Natural killer cell (primary cell): Measurements from ENCODE around the gene DCDC2. TPM values are rescaled to one million over a fixed set of nuclear protein-coding genes. Genes with fewer than 3 reads are reported as not detected.

Experiments used
- ATAC-seq, 3 donors: fragments of 150-1000 bp in 2 of 3; fragments of 200-7000 bp in 1 of 3; cut with Tn5 transposase; 1 replicate in 1 of 3; 2 replicates in 2 of 3; pipeline ENCODE4 v1.10.0; 2021; ENCODE audit warnings: mild to moderate bottlenecking in 2 of 3, moderate library complexity in 2 of 3
- DNase-seq, 2 donors: peaks; one replicate each; pipeline versions ENCODE4 v3.0.0 to v3.0.0-alpha.2; 2013 to 2021; ENCODE audit warnings: mixed read lengths in 1 of 2
- H3K27ac ChIP-seq: one replicate; pipeline ENCODE4 v1.5.1; 2013; ENCODE audit warnings: mild to moderate bottlenecking, low read length
- H3K27me3 ChIP-seq: one replicate; pipeline ENCODE4 v1.6.1; 2013; ENCODE audit warnings: low read length; ENCODE audit not compliant: control insufficient read depth, insufficient read depth
- H3K36me3 ChIP-seq: one replicate; pipeline ENCODE4 v1.6.1; 2013; ENCODE audit warnings: low read length; ENCODE audit not compliant: control insufficient read depth, insufficient read depth
- H3K4me1 ChIP-seq: one replicate; pipeline ENCODE4 v1.6.1; 2013; ENCODE audit warnings: low read length; ENCODE audit not compliant: control insufficient read depth, insufficient read depth
- H3K4me3 ChIP-seq: one replicate; pipeline ENCODE4 v1.5.1; 2013; ENCODE audit warnings: low read length
- H3K9me3 ChIP-seq: one replicate; pipeline ENCODE4 v1.6.1; 2013; ENCODE audit warnings: low read length; ENCODE audit not compliant: control insufficient read depth, insufficient read depth
- H3K27ac Mint-ChIP-seq, 2 donors: one replicate each; pipeline ENCODE4 v1.8.0; 2022; ENCODE audit warnings: mild to moderate bottlenecking in 2 of 2, mixed read lengths in 2 of 2, moderate library complexity in 1 of 2
- H3K27me3 Mint-ChIP-seq, 2 donors: one replicate each; pipeline ENCODE4 v1.8.0; 2022; ENCODE audit warnings: low read depth in 2 of 2, mixed read lengths in 2 of 2
- H3K36me3 Mint-ChIP-seq: one replicate; pipeline ENCODE4 v1.8.0; 2022; ENCODE audit warnings: mixed read lengths
- H3K4me1 Mint-ChIP-seq, 2 donors: one replicate each; pipeline ENCODE4 v1.8.0; 2022; ENCODE audit warnings: mixed read lengths in 2 of 2
- H3K4me3 Mint-ChIP-seq: one replicate; pipeline ENCODE4 v1.8.0; 2022; ENCODE audit warnings: mild to moderate bottlenecking, moderate library complexity, mixed read lengths
- H3K9me3 Mint-ChIP-seq, 2 donors: one replicate each; pipeline ENCODE4 v1.8.0; 2022; ENCODE audit warnings: mixed read lengths in 2 of 2
- WGBS: methylation state at CpG from one replicate; pipeline ENCODE4 v1.1.7; 2013; ENCODE audit warnings: missing lambda C conversion rate; ENCODE audit not compliant: insufficient coverage; 5-methylcytosine and 5-hydroxymethylcytosine counted together
- intact Hi-C: fragments of 100-400 bp; cut with micrococcal nuclease; formaldehyde crosslinking; loops from one replicate; pipeline ENCODE4 v1.14.2; 2022
- total RNA-seq, 4 donors: library from RNA; stranded (reverse); fragments of 120-200 nt in 1 of 4; gene quantifications; one replicate each; pipeline versions ENCODE4 v1.2.3 to v1.2.4, GENCODE V29; 2013 to 2022
- TF ChIP-seq, protein P1 (sequence below): fragments of 200-600 bp; IDR thresholded peaks from one replicate; pipeline ENCODE4 v1.8.0; 2022; ENCODE audit warnings: antibody characterized with exemption

Gene DCDC2
- total RNA-seq, 3 donors from 2014 or later (not counting 1 experiment from before 2014, with no cell fraction given): not detected

DNA sequence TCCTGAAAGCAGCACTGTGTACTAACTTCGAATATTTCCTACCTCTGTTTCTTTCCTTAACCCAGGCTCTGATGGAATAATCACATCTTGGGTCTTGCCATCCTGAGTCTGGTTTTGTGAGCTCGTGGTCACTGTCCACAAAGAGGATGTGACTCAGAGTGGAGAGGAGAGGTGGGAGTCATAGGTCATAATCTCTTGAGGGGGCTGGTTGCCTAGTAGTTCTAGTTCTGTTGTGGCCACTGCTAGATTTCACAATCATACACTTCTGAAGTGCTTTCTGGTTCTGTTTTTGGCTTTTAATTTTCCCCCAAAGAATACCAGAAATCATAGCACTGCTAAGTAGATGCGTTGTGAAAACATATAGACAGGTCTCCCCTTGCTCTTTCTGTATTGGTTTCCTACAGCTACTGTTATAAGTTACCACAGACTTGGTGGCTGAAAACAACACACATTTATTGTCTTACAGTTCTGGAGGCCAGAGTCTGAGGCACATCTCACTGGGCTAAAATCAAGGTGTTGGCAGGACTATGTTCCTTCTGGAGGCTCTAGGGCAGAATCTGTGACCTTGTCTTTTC lies 129.1 kb downstream of the DCDC2 start:
- H3K36me3 Mint-ChIP-seq: no peaks in the 10 kb centered on the region
- H3K27me3 ChIP-seq: no peaks in the 10 kb centered on the region
- H3K27me3 Mint-ChIP-seq: peaks cover 2 to 8% of the 10 kb centered on the region in 2 donors
- no peaks in the 10 kb centered on the region for H3K9me3 ChIP-seq
- H3K4me1 Mint-ChIP-seq: no peaks in the 10 kb centered on the region
- 64% methylated on average over 3 of the region's 3 CpGs for WGBS
- H3K4me1 ChIP-seq: peaks cover 3% of the 10 kb centered on the region
- no peaks in the 10 kb centered on the region for H3K9me3 Mint-ChIP-seq
- H3K4me3 ChIP-seq: no peak overlapping the region
- intact Hi-C loops: no loop called here
- TF ChIP-seq, protein P1, sequence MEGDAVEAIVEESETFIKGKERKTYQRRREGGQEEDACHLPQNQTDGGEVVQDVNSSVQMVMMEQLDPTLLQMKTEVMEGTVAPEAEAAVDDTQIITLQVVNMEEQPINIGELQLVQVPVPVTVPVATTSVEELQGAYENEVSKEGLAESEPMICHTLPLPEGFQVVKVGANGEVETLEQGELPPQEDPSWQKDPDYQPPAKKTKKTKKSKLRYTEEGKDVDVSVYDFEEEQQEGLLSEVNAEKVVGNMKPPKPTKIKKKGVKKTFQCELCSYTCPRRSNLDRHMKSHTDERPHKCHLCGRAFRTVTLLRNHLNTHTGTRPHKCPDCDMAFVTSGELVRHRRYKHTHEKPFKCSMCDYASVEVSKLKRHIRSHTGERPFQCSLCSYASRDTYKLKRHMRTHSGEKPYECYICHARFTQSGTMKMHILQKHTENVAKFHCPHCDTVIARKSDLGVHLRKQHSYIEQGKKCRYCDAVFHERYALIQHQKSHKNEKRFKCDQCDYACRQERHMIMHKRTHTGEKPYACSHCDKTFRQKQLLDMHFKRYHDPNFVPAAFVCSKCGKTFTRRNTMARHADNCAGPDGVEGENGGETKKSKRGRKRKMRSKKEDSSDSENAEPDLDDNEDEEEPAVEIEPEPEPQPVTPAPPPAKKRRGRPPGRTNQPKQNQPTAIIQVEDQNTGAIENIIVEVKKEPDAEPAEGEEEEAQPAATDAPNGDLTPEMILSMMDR: no peak
- DNase-seq (no peak), ATAC-seq (peak in 1 of 3 donors; percentile 63)
- H3K27ac Mint-ChIP-seq: no peak overlapping the region
- H3K4me3 Mint-ChIP-seq: no peak overlapping the region
- H3K36me3 ChIP-seq: no peaks in the 10 kb centered on the region
- H3K27ac ChIP-seq: no peak overlapping the region

DNA sequence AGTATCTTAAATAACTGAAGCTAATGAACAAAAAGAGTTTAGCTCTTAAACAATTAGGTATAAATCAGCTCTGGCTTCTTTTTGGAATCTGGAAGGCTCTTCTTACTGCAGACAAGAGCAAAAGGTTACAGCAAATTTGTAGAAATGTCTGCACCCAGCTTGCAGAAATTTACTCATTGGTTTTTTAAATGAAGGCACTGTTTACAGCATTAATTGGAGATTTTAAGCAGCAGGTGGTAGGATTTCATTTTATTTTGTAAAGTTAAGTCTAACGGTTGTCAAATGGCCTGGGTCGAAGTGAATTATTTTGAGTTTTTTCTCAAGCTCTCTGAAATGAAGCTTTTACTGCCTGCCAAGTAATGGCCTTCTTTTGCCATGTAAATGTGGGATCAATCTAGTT lies 129.7 kb downstream of the DCDC2 start:
- DNase-seq (no peak), ATAC-seq (no peak)
- Histone ChIP-seq H3K27ac (no peak overlapping the region), H3K27me3 (no peaks in the 10 kb centered on the region), H3K36me3 (no peaks in the 10 kb centered on the region), H3K4me3 (no peak overlapping the region), H3K4me1 (peaks cover 3% of the 10 kb centered on the region), H3K9me3 (no peaks in the 10 kb centered on the region)
- 96% methylated on average over 2 of the region's 2 CpGs for WGBS
- H3K9me3 Mint-ChIP-seq: no peaks in the 10 kb centered on the region
- TF ChIP-seq, protein P1: no peak
- no peak overlapping the region for H3K4me3 Mint-ChIP-seq
- no peaks in the 10 kb centered on the region for H3K4me1 Mint-ChIP-seq
- no peaks in the 10 kb centered on the region for H3K36me3 Mint-ChIP-seq
- intact Hi-C loops: no loop called here
- peaks cover 0 to 8% of the 10 kb centered on the region in 2 donors for H3K27me3 Mint-ChIP-seq
- no peak overlapping the region for H3K27ac Mint-ChIP-seq

DNA sequence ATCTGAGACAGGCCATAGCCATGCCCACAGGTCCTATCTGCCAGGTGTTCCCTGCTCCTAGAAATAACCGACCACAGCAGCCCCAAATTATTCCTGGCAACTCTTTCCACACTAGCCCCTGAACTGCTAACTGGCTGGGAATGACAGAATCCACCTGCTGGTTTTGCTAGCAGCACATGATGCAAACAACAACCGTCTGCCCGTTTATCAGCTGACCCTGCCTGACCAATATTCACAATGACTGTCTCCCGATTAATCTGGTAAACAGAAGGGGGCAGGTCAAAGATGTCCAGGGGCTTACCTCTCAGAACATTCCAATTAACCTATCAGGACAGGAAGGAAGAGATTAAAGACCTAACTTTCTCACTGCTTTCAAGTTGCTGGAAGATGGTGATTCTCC lies 130.3 kb downstream of the DCDC2 start:
- H3K4me3 Mint-ChIP-seq: no peak overlapping the region

More for the DNA sequence above, 130.3 kb downstream of the DCDC2 start:
- H3K27ac Mint-ChIP-seq: no peak overlapping the region
- Histone ChIP-seq H3K27ac (no peak overlapping the region), H3K4me1 (peaks cover 3% of the 10 kb centered on the region), H3K27me3 (no peaks in the 10 kb centered on the region), H3K4me3 (no peak overlapping the region), H3K9me3 (no peaks in the 10 kb centered on the region), H3K36me3 (no peaks in the 10 kb centered on the region)
- TF ChIP-seq, protein P1: no peak
- H3K36me3 Mint-ChIP-seq: no peaks in the 10 kb centered on the region
- no peak for DNase-seq
- 80% methylated on average over 4 of the region's 4 CpGs for WGBS
- H3K9me3 Mint-ChIP-seq: no peaks in the 10 kb centered on the region
- intact Hi-C loops: no loop called here
- H3K27me3 Mint-ChIP-seq: peaks cover 0 to 8% of the 10 kb centered on the region in 2 donors
- ATAC-seq: no peak
- no peaks in the 10 kb centered on the region for H3K4me1 Mint-ChIP-seq
